Omental fat pad (tissue), 4 donors: ENCODE measurements around the gene FAM43B. TPM values are rescaled to one million over a fixed set of nuclear protein-coding genes. Genes with fewer than 3 reads are reported as not detected.

ENCODE experiments used
- ATAC-seq: fragments of 150-250 bp; one replicate; pipeline ENCODE4 v1.9.1; 2016; ENCODE audit warnings: mild to moderate bottlenecking, moderate library complexity; ENCODE audit not compliant: low FRiP score
- DNase-seq: peaks from one replicate; pipeline ENCODE4 v3.0.0-alpha.2; 2019; ENCODE audit warnings: low spot score
- CTCF ChIP-seq, 3 donors: fragments of 450-650 bp; IDR thresholded peaks; one replicate each; pipeline ENCODE4 v1.5.1; 2016 to 2017; ENCODE audit warnings: antibody characterized with exemption in 3 of 3, mild to moderate bottlenecking in 3 of 3, moderate library complexity in 2 of 3
- total RNA-seq, 4 donors: library from RNA; depleted of rRNA; stranded (reverse); fragments of >200 nt; gene quantifications; one replicate each; pipeline ENCODE4 v1.1.0, GENCODE V29; 2016

FAM43B gene
- total RNA-seq, 4 donors from 2014 or later = 0.31 to 2.2 (median 0.70) TPM

- no peak for ATAC-seq
- no peak for DNase-seq
- no peak for TF ChIP-seq CTCF (IDR thresholded peaks at IDR 0.05)
These were observed 17.5 kb upstream of the FAM43B start for GRCh38 chr1:20534659-20535417.

DNA sequence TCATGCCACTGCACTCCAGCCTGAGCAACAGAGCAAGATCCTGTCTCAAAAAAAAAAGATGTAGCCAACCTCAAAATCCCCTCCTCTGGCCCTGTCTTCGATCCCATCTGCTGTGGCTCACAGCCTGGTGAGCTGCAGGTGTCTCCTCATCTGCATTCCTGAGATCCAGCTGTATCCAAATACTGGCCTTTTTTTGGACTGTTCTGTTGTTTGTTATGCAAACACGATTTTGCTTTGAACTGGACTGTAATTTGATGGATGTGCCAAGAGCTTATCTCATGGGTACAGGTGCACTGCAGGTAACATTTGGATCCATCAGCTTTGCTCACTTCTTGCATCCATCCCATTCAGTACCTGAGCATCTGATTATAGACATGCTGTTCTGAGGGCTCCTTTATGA is 14.1 kb upstream of the FAM43B start:
- TF ChIP-seq CTCF (IDR thresholded peaks at IDR 0.05) = no peak
- ATAC-seq (no peak), DNase-seq (no peak)

- DNase-seq = no peak
- no peak for ATAC-seq
- TF ChIP-seq CTCF (IDR thresholded peaks at IDR 0.05) = no peak
These were observed 13.4 kb upstream of the FAM43B start for GRCh38 chr1:20538760-20539551.

GRCh38 chr1:20540281-20540680 is 12.1 kb upstream of the FAM43B start:
- no peak for ATAC-seq
- TF ChIP-seq CTCF (IDR thresholded peaks at IDR 0.05) = no peak
- no peak for DNase-seq

GRCh38 chr1:20546637-20547036 is 5.7 kb upstream of the FAM43B start:
- no peak for ATAC-seq
- no peak for TF ChIP-seq CTCF (IDR thresholded peaks at IDR 0.05)
- DNase-seq = no peak

- ATAC-seq = no peak
- TF ChIP-seq CTCF (IDR thresholded peaks at IDR 0.05) = no peak
- no peak for DNase-seq
These were observed 1.2 kb upstream of the FAM43B start for GRCh38 chr1:20551161-20551560.
